GM21576 (cell line): ENCODE data around the gene SPATS2.
"Not testable (repeated sequence)": the region's sequence is repeated elsewhere in the genome, so short reads cannot be mapped to it uniquely, and the experiment has no call there.

Experiments used
- ATAC-seq: cut with Tn5 transposase; IDR thresholded peaks from one replicate; pipeline ENCODE4 v1.9.1; 2021; ENCODE audit warnings: mild to moderate bottlenecking, moderate library complexity; ENCODE audit not compliant: unreplicated experiment

The SPATS2 gene

GRCh38 chr12:49509681-49510080 lies 142.4 kb downstream of the SPATS2 start:
- not testable (repeated sequence) for ATAC-seq

- no peak for ATAC-seq
Observed at GRCh38 chr12:49511410-49511809, 144.1 kb downstream of the SPATS2 start.

GRCh38 chr12:49512546-49512945 lies 145.3 kb downstream of the SPATS2 start:
- no peak for ATAC-seq

GRCh38 chr12:49515266-49515665 lies 148.0 kb downstream of the SPATS2 start:
- no peak for ATAC-seq

- ATAC-seq, result no peak
Observed at GRCh38 chr12:49518914-49519573, 151.8 kb downstream of the SPATS2 start.

- no peak for ATAC-seq
Observed at GRCh38 chr12:49519574-49519936, 152.3 kb downstream of the SPATS2 start.

- no peak for ATAC-seq
Observed at GRCh38 chr12:49521389-49521788, 154.1 kb downstream of the SPATS2 start.

- no peak for ATAC-seq
Observed at GRCh38 chr12:49524660-49525324, 157.5 kb downstream of the SPATS2 start.

- no peak for ATAC-seq
Observed at GRCh38 chr12:49525942-49526341, 158.7 kb downstream of the SPATS2 start.

GRCh38 chr12:49527361-49528130 lies 160.3 kb downstream of the SPATS2 start:
- no peak for ATAC-seq

GRCh38 chr12:49529414-49529813 lies 162.2 kb downstream of the SPATS2 start:
- no peak for ATAC-seq

- ATAC-seq, result no peak
Observed at GRCh38 chr12:49531745-49532144, 164.5 kb downstream of the SPATS2 start.

GRCh38 chr12:49533331-49533730 lies 166.1 kb downstream of the SPATS2 start:
- ATAC-seq, result no peak

- ATAC-seq, result not testable (repeated sequence)
Observed at GRCh38 chr12:49534122-49534521, 166.9 kb downstream of the SPATS2 start.

GRCh38 chr12:49534731-49535278 lies 167.5 kb downstream of the SPATS2 start:
- ATAC-seq, result no peak

GRCh38 chr12:49535921-49536525 lies 168.8 kb downstream of the SPATS2 start:
- ATAC-seq, result no peak

- no peak for ATAC-seq
Observed at GRCh38 chr12:49536526-49537071, 169.3 kb downstream of the SPATS2 start.

- no peak for ATAC-seq
Observed at GRCh38 chr12:49537231-49537751, 170.0 kb downstream of the SPATS2 start.

- no peak for ATAC-seq
Observed at GRCh38 chr12:49537752-49538509, 170.7 kb downstream of the SPATS2 start.
